GM23338 (cell line): ENCODE measurements around the gene ASMT.

Experiments
- CREB1 ChIP-seq: fragments of 250-450 bp; sonication (Bioruptor Pico); IDR thresholded peaks from 2 replicates; pipeline ENCODE4 v1.5.0; 2020; ENCODE audit warnings: low read depth, mild to moderate bottlenecking, moderate library complexity
- CTCF ChIP-seq, 2 experiments: fragments of 200-600 bp in 1 of 2; sonication (generic) in 1 of 2; conservative IDR thresholded peaks; 2 replicates each; pipeline versions ENCODE4 v1.5.1 to v1.6.1; 2016 to 2017; ENCODE audit warnings: antibody characterized with exemption in 2 of 2, low read depth in 2 of 2, mild to moderate bottlenecking in 2 of 2, moderate library complexity in 1 of 2
- ETS1 ChIP-seq: IDR thresholded peaks from 2 replicates; pipeline ENCODE4 v1.6.1; 2016; ENCODE audit warnings: antibody characterized with exemption
- EZH2 ChIP-seq: fragments of 200-600 bp; sonication (generic); IDR thresholded peaks from one replicate; pipeline ENCODE4 v1.8.0; 2017; ENCODE audit warnings: antibody characterized with exemption, mild to moderate bottlenecking, low read depth; ENCODE audit not compliant: unreplicated experiment
- EZH2phosphoT487 ChIP-seq: fragments of 200-600 bp; sonication (generic); IDR thresholded peaks from one replicate; pipeline ENCODE4 v1.8.1; 2018; ENCODE audit warnings: antibody characterized with exemption; ENCODE audit not compliant: unreplicated experiment
- JUNB ChIP-seq: IDR thresholded peaks from one replicate; pipeline ENCODE4 v1.6.1; 2016; ENCODE audit warnings: antibody characterized with exemption; ENCODE audit not compliant: unreplicated experiment
- NANOG ChIP-seq: IDR thresholded peaks from 2 replicates; pipeline ENCODE4 v1.6.1; 2016; ENCODE audit warnings: antibody characterized with exemption, borderline replicate concordance
- POLR2AphosphoS5 ChIP-seq: IDR thresholded peaks from 2 replicates; pipeline ENCODE4 v1.6.1; 2016; ENCODE audit warnings: antibody characterized with exemption, low read depth
- REST ChIP-seq: IDR thresholded peaks from one replicate; pipeline ENCODE4 v1.6.1; 2018; ENCODE audit warnings: antibody characterized with exemption; ENCODE audit not compliant: unreplicated experiment
- STAT1 ChIP-seq: IDR thresholded peaks from one replicate; pipeline ENCODE4 v1.6.1; 2016; ENCODE audit warnings: antibody characterized with exemption; ENCODE audit not compliant: unreplicated experiment
- ZNF114 ChIP-seq: fragments of 250-450 bp; sonication (Bioruptor Pico); IDR thresholded peaks from 2 replicates; pipeline ENCODE4 v1.5.0; 2020; ENCODE audit warnings: mild to moderate bottlenecking, moderate library complexity
- ZNF331 ChIP-seq: fragments of 250-450 bp; sonication (Bioruptor Pico); IDR thresholded peaks from 2 replicates; pipeline ENCODE4 v1.5.0; 2020; ENCODE audit warnings: low read depth, mild to moderate bottlenecking, moderate library complexity
- ZNF462 ChIP-seq: fragments of 250-450 bp; sonication (Bioruptor Pico); IDR thresholded peaks from 2 replicates; pipeline ENCODE4 v1.5.0; 2020; ENCODE audit warnings: mild to moderate bottlenecking, moderate library complexity

- TF ChIP-seq EZH2: no peak
- TF ChIP-seq CTCF (conservative IDR thresholded peaks at IDR 0.05; ENCODE audit: low read depth in 2 of 2): no peak
- no peak for TF ChIP-seq EZH2phosphoT487
- no peak for TF ChIP-seq POLR2AphosphoS5
- TF ChIP-seq STAT1: no peak
- TF ChIP-seq NANOG: no peak
- no peak for TF ChIP-seq CREB1 (CRISPR knock-in tag)
- no peak for TF ChIP-seq REST
- no peak for TF ChIP-seq ZNF462 (CRISPR knock-in tag)
- TF ChIP-seq JUNB: no peak
- TF ChIP-seq ETS1: no peak
- no peak for TF ChIP-seq ZNF331 (CRISPR knock-in tag)
- TF ChIP-seq ZNF114 (CRISPR knock-in tag): no peak
Observed at GRCh38 chrX:1667566-1667965, 52.7 kb downstream of the ASMT start.
